ENCODE data around the gene SLC41A2.
"Not testable (repeated sequence)": the region's sequence is repeated elsewhere in the genome, so short reads cannot be mapped to it uniquely, and the experiment has no call there.

Gene SLC41A2

GRCh38 chr12:104969343-104969742, 11.3 kb upstream of the SLC41A2 start:
- intact Hi-C loops (cut with DNase I), result no loop called here

GRCh38 chr12:104966677-104967076, 8.6 kb upstream of the SLC41A2 start:
- intact Hi-C loops (cut with DNase I), result no loop called here
- DNase-seq, result no peak

More at GRCh38 chr12:104969343-104969742, 11.3 kb upstream of the SLC41A2 start:
- no peak for DNase-seq

GRCh38 chr12:104964856-104965205, 6.7 kb upstream of the SLC41A2 start:
- intact Hi-C loops (cut with DNase I), result no loop called here
- no peak for DNase-seq

GRCh38 chr12:104964167-104964855, 6.2 kb upstream of the SLC41A2 start:
- peak in 2 of 42 donors; percentile 16 to 18 for DNase-seq
- intact Hi-C loops (cut with DNase I), result no loop called here

GRCh38 chr12:104963757-104964156, 5.7 kb upstream of the SLC41A2 start:
- DNase-seq, result no peak
- intact Hi-C loops (cut with DNase I), result no loop called here

GRCh38 chr12:104960464-104960863, 2.4 kb upstream of the SLC41A2 start:
- no peak for DNase-seq

GRCh38 chr12:104959335-104959841, 1.3 kb upstream of the SLC41A2 start:
- no peak for DNase-seq
- intact Hi-C loops (cut with DNase I), result no loop called here

More at GRCh38 chr12:104960464-104960863, 2.4 kb upstream of the SLC41A2 start:
- intact Hi-C loops (cut with DNase I), result no loop called here

- intact Hi-C loops (cut with DNase I), result no loop called here
- peak in 1 of 42 donors; percentile 14 for DNase-seq
Measured at GRCh38 chr12:104958805-104959334, 780 bp upstream of the SLC41A2 start.

GRCh38 chr12:104957719-104958000, 430 bp downstream of the SLC41A2 start:
- DNase-seq, result peak in 32 of 42 donors; percentile 9 to 63 (median 29)
- intact Hi-C loops (cut with DNase I), result no loop called here

GRCh38 chr12:104956870-104957718, 996 bp downstream of the SLC41A2 start:
- no peak for DNase-seq
- intact Hi-C loops (cut with DNase I), result no loop called here

- no peak for DNase-seq
- intact Hi-C loops (cut with DNase I), result no loop called here
Measured at GRCh38 chr12:104955703-104956102, 2.4 kb downstream of the SLC41A2 start.

- intact Hi-C loops (cut with DNase I), result no loop called here
Measured at GRCh38 chr12:104953323-104953722, 4.8 kb downstream of the SLC41A2 start.

GRCh38 chr12:104952816-104953215, 5.3 kb downstream of the SLC41A2 start:
- DNase-seq, result no peak
- intact Hi-C loops (cut with DNase I), result no loop called here

More at GRCh38 chr12:104953323-104953722, 4.8 kb downstream of the SLC41A2 start:
- no peak for DNase-seq

- no peak for DNase-seq
- intact Hi-C loops (cut with DNase I), result no loop called here
Measured at GRCh38 chr12:104951759-104952509, 6.2 kb downstream of the SLC41A2 start.

GRCh38 chr12:104948716-104949115, 9.4 kb downstream of the SLC41A2 start:
- intact Hi-C loops (cut with DNase I), result not testable (repeated sequence)

GRCh38 chr12:104944252-104944651, 13.8 kb downstream of the SLC41A2 start:
- DNase-seq, result no peak
- intact Hi-C loops (cut with DNase I), result no loop called here

More at GRCh38 chr12:104948716-104949115, 9.4 kb downstream of the SLC41A2 start:
- not testable (repeated sequence) for DNase-seq

- intact Hi-C loops (cut with DNase I); DNase-seq: not testable (repeated sequence)
Measured at GRCh38 chr12:104943401-104943800, 14.7 kb downstream of the SLC41A2 start.

GRCh38 chr12:104942075-104942474, 16.0 kb downstream of the SLC41A2 start:
- DNase-seq, result no peak
- intact Hi-C loops (cut with DNase I), result no loop called here

- DNase-seq, result no peak
- intact Hi-C loops (cut with DNase I), result no loop called here
Measured at GRCh38 chr12:104941454-104941853, 16.6 kb downstream of the SLC41A2 start.
